OCI-M1 (cell line): ENCODE data around the gene WDR72.
A peak's percentile ranks its signal among the peaks of the same experiment; 100 is the strongest.
"Not testable (repeated sequence)": the region's sequence is repeated elsewhere in the genome, so short reads cannot be mapped to it uniquely, and the experiment has no call there.

Source experiments
- DNase-seq: peaks from one replicate; lab custom pipeline; 2025; lab: John Stamatoyannopoulos, UW

The WDR72 gene

GRCh38 chr15:53709821-53710220, 49.6 kb downstream of the WDR72 start:
- no peak for DNase-seq

DNA sequence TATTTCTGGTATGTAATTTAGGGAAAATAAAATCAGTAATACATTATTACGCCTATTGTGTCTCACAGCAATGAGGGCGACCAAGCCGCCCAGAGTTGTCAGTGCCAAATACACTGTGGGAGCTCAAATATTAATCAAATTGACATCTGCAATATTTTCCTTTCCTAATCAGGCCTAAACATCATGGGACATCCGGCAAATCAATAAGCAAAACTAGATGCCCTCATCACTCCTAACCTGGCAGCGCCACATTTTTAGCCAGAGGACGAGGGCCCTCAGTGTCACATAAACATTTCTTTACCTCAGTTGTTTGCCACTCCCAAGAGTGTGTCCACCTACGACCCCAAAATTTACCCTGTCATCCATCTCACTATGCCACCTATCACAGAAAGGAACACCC, 64.1 kb downstream of the WDR72 start:
- no peak for DNase-seq

DNA sequence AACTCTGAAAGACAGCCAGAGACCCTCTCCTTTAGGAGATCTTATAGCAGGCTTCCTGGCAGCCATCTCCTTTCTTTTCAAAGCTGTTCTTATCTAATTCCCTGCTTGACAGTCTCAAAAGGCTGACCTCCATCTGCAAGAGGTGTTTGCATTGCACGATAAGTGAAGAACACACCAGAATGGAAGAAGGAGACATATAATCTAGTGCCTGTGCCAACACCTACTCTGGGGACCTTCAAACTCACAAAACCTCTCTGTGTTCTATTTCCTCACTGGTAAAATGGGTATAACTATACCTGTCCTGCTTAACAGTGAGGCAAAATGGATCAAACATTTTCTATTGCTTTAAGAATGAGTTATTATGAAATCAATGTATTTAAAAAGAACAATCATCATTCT, 65.0 kb downstream of the WDR72 start:
- DNase-seq, result no peak

- peak; percentile 67 for DNase-seq
Observed at GRCh38 chr15:53693729-53694475, 65.6 kb downstream of the WDR72 start.

DNA sequence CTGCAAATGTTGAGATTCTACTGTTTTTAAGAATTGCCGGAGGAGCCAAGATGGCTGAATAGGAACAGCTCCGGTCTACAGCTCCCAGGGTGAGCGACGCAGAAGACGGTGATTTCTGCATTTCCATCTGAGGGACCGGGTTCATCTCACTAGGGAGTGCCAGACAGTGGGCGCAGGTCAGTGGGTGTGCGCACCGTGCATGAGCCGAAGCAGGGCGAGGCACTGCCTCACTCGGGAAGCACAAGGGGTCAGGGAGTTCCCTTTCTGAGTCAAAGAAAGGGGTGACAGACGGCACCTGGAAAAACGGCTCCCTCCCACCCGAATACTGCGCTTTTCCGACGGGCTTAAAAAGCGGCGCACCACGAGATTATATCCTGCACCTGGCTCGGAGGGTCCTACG, 75.3 kb downstream of the WDR72 start:
- DNase-seq, result not testable (repeated sequence)

- DNase-seq, result no peak
Observed at GRCh38 chr15:53681056-53681455, 78.4 kb downstream of the WDR72 start.

GRCh38 chr15:53675832-53676231, 83.6 kb downstream of the WDR72 start:
- DNase-seq, result no peak

DNA sequence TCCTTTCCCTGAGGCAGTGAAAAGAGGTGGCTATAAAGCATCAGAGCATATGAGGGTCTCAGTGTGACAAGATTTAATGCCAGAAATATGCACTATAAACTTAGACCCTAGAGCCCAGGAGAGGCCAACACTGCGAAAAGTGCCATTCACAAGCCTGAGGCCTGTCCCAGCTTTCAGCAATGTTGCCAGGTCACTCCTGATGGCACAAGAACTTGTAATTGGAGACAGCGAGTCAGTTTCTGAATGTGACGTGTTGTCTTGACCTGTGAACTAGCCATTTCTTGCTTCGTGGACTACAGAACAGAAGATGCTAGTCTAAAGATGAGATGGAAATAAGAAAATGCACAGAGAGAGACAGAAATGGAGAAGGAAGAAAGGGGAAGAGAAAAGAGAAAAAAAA, 87.9 kb downstream of the WDR72 start:
- no peak for DNase-seq

- DNase-seq, result no peak
Observed at GRCh38 chr15:53670701-53671100, 88.8 kb downstream of the WDR72 start.

DNA sequence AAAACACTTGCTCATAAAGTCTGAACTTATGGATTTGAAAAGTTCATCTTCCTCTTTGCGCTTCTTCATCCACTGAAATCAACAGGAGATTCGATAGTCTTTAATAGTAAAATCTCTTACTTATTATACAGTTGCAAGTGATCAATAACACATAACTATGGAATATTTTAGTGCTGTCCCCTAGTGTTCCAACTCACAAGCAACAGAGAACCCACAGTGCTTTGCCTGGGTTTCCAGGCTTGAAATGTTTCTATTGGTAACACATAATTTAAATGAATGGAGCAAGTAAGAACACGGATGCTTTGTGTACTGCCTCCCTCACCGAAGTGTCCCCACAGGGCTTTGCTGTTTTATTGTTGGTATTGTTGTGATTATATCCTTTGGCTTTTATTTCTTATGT, 93.5 kb downstream of the WDR72 start:
- DNase-seq, result no peak

GRCh38 chr15:53658827-53659555, 100.5 kb downstream of the WDR72 start:
- no peak for DNase-seq

DNA sequence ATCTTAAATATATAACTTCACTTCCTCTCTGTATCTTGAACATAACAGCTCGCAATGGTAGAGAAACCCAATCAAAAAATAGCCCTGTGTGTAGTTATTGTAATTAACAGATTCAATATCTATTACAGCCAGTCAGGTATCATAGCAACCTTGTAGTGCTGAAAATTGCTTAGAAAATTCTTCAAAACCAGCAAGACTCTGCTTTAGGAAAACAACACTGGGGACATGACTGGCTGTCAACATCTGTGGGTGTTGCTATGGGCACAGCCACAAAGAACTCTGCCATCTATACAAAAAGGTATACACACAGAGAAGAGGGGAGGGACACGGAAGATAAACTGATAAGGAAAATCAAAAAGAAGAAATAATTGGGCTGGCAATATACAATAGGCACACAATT, 101.2 kb downstream of the WDR72 start:
- no peak for DNase-seq

DNA sequence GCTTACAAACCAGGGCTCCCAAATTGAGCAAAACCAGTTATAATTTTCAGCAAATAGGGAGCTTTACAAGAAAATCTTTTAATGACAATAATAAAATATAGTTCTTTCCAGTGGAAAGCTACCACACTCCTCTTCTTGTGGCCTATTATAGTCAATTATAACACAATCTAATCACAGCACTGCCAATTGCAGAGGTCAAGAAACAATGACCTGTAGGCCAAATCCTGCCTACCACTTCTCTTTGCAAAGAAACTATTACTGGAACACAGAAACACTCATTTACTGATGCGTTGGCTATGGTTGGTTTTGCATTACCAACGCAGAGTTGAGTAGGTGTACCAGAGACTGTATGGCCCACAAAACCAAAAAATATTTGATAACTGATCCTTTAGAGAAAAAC, 110.5 kb downstream of the WDR72 start:
- no peak for DNase-seq

DNA sequence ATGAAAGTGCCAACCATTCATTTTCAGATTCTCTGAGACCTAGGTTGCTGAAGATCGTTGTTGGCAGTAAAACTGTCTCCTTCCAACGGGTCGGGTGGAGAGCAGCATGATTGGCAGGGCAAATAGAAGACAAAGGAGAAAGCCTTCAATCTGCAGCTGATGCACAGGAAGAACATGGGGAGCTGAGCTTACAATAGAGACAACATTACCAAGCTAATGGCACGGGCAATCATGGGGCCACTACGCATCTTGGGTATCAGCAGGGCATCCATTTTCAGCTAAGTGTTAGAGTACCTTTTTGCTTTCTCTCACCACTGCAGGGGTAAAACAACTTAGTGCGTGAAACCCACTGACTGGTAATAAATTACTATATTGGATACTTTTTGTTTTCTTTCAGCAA, 114.8 kb downstream of the WDR72 start:
- no peak for DNase-seq

DNA sequence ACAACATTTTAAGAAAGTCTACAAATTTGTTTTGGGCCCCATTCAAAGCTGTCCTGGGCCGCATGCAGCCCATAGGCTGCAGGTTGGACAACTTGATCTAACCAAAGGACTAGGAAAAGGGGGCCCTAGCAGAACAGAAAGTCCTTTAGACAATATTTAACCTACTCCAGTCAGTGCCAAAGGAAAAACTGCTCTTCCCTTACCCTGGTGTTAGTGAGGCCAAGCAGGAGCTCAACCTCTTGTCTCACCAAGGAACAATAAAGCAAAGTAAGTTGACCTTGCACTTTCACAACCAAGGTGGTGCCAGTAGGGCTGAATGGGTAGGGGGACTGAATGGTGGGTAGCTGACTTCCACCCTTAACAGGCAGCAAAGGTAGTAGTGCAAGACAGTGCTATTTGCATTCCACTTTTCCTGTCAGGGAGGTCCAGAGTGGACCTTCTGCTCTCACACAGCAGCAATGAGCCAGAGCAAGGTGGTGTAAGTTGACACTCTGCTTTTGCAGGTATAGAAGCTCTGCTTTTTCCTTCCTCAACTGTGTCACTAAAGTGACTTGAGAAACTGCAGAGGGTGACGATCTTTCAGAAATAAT, 124.9 kb downstream of the WDR72 start:
- DNase-seq, result no peak

- no peak for DNase-seq
Observed at GRCh38 chr15:53627279-53627678, 132.2 kb downstream of the WDR72 start.

GRCh38 chr15:53625962-53626845, 133.3 kb downstream of the WDR72 start:
- DNase-seq, result no peak

- peak; percentile 9 for DNase-seq
Observed at GRCh38 chr15:53625260-53625659, 134.2 kb downstream of the WDR72 start.

GRCh38 chr15:53618461-53618860, 141.0 kb downstream of the WDR72 start:
- DNase-seq, result no peak

DNA sequence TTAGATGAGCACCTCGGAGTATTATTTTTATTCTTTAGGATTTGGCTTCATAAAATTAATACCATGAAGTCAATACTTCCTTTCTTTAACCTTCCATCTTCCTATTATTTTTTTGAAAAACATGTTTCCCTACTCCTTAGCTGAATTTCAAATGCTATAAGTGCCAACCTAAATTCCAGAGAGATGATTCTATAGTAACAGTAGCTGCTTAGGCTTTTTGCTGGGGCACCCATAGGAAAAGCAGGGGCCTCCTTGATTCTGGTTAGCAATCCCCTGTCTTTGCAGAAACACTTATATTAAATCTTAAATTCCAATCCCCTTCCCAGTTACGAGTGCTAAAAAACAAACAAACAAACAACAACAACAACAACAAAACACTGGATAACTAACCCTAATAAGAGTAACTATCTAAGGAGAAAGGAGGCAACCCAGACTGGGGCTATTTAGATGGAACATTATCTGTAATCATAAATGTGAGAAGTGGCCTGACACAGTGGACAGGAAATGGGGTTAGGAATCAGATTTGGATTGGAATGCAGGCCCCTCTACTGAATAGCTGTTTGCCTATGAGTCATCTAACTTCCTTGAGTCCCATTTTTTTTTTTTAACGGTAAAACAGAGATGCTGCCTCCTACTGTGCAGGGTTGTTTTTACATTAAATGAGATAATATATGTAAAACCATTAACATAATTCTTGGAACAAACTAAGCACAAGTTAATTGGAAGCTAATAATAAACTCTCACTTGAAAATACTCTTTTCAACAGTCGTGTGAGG, 148.1 kb downstream of the WDR72 start:
- no peak for DNase-seq

DNA sequence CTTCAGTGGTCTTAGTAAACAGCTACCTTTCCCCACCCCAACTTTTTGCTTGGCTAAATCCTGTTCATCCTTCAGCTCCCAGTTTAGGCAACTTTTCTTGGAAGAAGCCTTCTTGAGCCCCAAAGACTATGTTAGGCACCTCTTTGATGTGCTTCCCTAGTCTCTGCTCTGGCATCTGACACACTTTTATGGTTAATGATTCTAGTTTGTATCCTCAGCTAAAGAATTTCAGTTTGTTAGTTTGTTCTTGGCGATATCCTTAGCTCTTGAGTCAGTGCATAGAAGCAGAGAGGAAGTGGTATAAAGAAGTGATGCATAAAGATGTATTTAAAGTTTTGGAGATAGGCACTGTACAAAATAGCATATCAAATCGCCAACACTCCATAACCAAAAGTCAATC, 168.4 kb downstream of the WDR72 start:
- DNase-seq, result no peak

DNA sequence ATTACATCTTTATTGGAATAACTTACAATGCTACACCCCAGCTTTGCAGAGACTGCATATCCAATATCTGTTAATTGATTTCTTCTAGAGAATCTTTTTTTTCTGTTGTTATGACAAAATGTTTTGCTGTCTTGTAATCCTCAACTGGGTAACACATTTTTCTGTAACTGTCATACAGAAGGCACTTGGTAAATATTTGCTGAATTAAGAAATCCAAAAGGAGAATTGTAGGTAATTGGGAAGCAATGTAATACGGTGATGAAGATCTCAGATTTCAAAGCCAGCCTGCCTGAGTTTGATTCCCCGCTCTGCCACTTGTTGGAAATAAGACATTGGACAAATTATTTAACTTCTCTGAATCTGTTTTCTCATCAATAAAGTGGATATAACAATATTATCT, 169.1 kb downstream of the WDR72 start:
- no peak for DNase-seq
